SK-N-DZ (cell line): ENCODE results near the gene NUP214.
"Not testable (repeated sequence)": the region's sequence is repeated elsewhere in the genome, so short reads cannot be mapped to it uniquely, and the experiment has no call there.

Experiments used
- DNase-seq: peaks from one replicate; pipeline ENCODE4 v3.0.0-alpha.2; 2015; ENCODE audit warnings: low spot score

NUP214 gene

GRCh38 chr9:131258698-131259431 is 133.5 kb downstream of the NUP214 start:
- no peak for DNase-seq

GRCh38 chr9:131259432-131259898 is 134.1 kb downstream of the NUP214 start:
- DNase-seq = no peak

- DNase-seq = no peak
Measured at GRCh38 chr9:131259916-131260597, 134.7 kb downstream of the NUP214 start.

GRCh38 chr9:131260751-131261452 is 135.5 kb downstream of the NUP214 start:
- DNase-seq = no peak

GRCh38 chr9:131262327-131263032 is 137.1 kb downstream of the NUP214 start:
- no peak for DNase-seq

GRCh38 chr9:131263033-131263343 is 137.6 kb downstream of the NUP214 start:
- not testable (repeated sequence) for DNase-seq

- DNase-seq = no peak
Measured at GRCh38 chr9:131263701-131264100, 138.3 kb downstream of the NUP214 start.

- DNase-seq = no peak
Measured at GRCh38 chr9:131264231-131264630, 138.8 kb downstream of the NUP214 start.

- DNase-seq = no peak
Measured at GRCh38 chr9:131266266-131267229, 141.2 kb downstream of the NUP214 start.

- no peak for DNase-seq
Measured at GRCh38 chr9:131270171-131271015, 145.0 kb downstream of the NUP214 start.

GRCh38 chr9:131271016-131271273 is 145.6 kb downstream of the NUP214 start:
- not testable (repeated sequence) for DNase-seq

- DNase-seq = no peak
Measured at GRCh38 chr9:131271506-131271931, 146.1 kb downstream of the NUP214 start.

- DNase-seq = no peak
Measured at GRCh38 chr9:131272212-131272611, 146.8 kb downstream of the NUP214 start.

- no peak for DNase-seq
Measured at GRCh38 chr9:131273146-131273855, 147.9 kb downstream of the NUP214 start.

- no peak for DNase-seq
Measured at GRCh38 chr9:131273856-131274673, 148.7 kb downstream of the NUP214 start.

GRCh38 chr9:131274674-131275331 is 149.4 kb downstream of the NUP214 start:
- DNase-seq = no peak

- DNase-seq = no peak
Measured at GRCh38 chr9:131275332-131276093, 150.1 kb downstream of the NUP214 start.
